K562 (cell line): ENCODE results near the gene CACYBP. TPM values are rescaled to one million over a fixed set of nuclear protein-coding genes. Genes with fewer than 3 reads are reported as not detected.
A peak's percentile ranks its signal among the peaks of the same experiment; 100 is the strongest.

Experiments used
- ATF7 ChIP-seq: fragments of 450-650 bp; IDR thresholded peaks from 2 replicates; pipeline ENCODE4 v1.7.1; 2014; ENCODE audit warnings: mild to moderate bottlenecking, moderate library complexity
- EGR1 ChIP-seq: fragments of 450-650 bp; conservative IDR thresholded peaks from 2 replicates; pipeline ENCODE4 v1.6.1; 2017; ENCODE audit warnings: mild to moderate bottlenecking
- ELF1 ChIP-seq: fragments of 200-800 bp; sonication (Bioruptor generic); IDR thresholded peaks from 2 replicates; pipeline ENCODE4 v1.6.1; 2016; ENCODE audit warnings: missing genetic modification characterization, missing compliant biosample characterization
- FOXM1 ChIP-seq, 2 experiments: fragments of 450-650 bp in 1 of 2; sonication (generic) in 1 of 2; formaldehyde crosslinking in 1 of 2; IDR thresholded peaks; 2 replicates each; pipeline versions ENCODE4 v1.6.1 to v1.9.0; 2017 to 2022; ENCODE audit warnings: low read depth in 2 of 2, mild to moderate bottlenecking in 2 of 2, missing genetic modification reagents in 1 of 2, moderate library complexity in 1 of 2
- GABPA ChIP-seq: fragments of 200-800 bp; sonication (Bioruptor generic); conservative IDR thresholded peaks from 2 replicates; pipeline ENCODE4 v1.6.1; 2016; ENCODE audit warnings: low read depth, missing genetic modification characterization, missing compliant biosample characterization
- GATA2 ChIP-seq: sonication (generic); formaldehyde crosslinking; IDR thresholded peaks from 2 replicates; pipeline ENCODE4 v1.4.0; 2020; ENCODE audit warnings: mild to moderate bottlenecking, missing genetic modification reagents
- MEF2D ChIP-seq: conservative IDR thresholded peaks from 2 replicates; pipeline ENCODE4 v1.6.1; 2016; ENCODE audit warnings: low read depth, missing genetic modification characterization, missing compliant biosample characterization
- STAG1 ChIP-seq: sonication (generic); formaldehyde crosslinking; IDR thresholded peaks from 2 replicates; pipeline ENCODE4 v1.5.0; 2020; ENCODE audit warnings: missing genetic modification reagents, borderline replicate concordance
- STAT5A ChIP-seq: IDR thresholded peaks from 2 replicates; pipeline ENCODE4 v1.6.1; 2012; ENCODE audit warnings: low read length, inconsistent platforms, borderline replicate concordance
- TAF9B ChIP-seq: fragments of 450-650 bp; IDR thresholded peaks from 2 replicates; pipeline ENCODE4 v1.6.1; 2018; ENCODE audit warnings: mild to moderate bottlenecking; ENCODE audit not compliant: partially characterized antibody
- XRCC5 ChIP-seq: fragments of 200-400 bp; formaldehyde crosslinking; IDR thresholded peaks from 2 replicates; pipeline ENCODE4 v1.6.1; 2017; ENCODE audit warnings: low read depth, mild to moderate bottlenecking, low read length
- ZBTB34 ChIP-seq: fragments of 250-450 bp; sonication (Bioruptor Pico); IDR thresholded peaks from 2 replicates; pipeline ENCODE4 v1.8.0; 2021; ENCODE audit warnings: mild to moderate bottlenecking, moderate library complexity
- ZNF12 ChIP-seq: sonication (generic); formaldehyde crosslinking; IDR thresholded peaks from 2 replicates; pipeline ENCODE4 v1.4.0; 2020; ENCODE audit warnings: mild to moderate bottlenecking, missing genetic modification reagents
- ZNF133 ChIP-seq: fragments of 250-450 bp; sonication (Bioruptor Pico); IDR thresholded peaks from 2 replicates; pipeline ENCODE4 v1.4.0; 2020; ENCODE audit warnings: mild to moderate bottlenecking
- ZNF407 ChIP-seq: fragments of 450-650 bp; IDR thresholded peaks from 2 replicates; pipeline ENCODE4 v1.6.1; 2016; ENCODE audit warnings: low read depth
- ZNF695 ChIP-seq: fragments of 450-650 bp; formaldehyde crosslinking; IDR thresholded peaks from 2 replicates; pipeline ENCODE4 v1.4.0; 2020; ENCODE audit warnings: mild to moderate bottlenecking, moderate library complexity
- ZNF764 ChIP-seq: fragments of 250-450 bp; sonication (Bioruptor Pico); IDR thresholded peaks from 2 replicates; pipeline ENCODE4 v1.4.0; 2020; ENCODE audit warnings: low read depth, mild to moderate bottlenecking, moderate library complexity
- polyA plus RNA-seq, 8 experiments: library from polyadenylated mRNA; depleted of rRNA in 4 of 8; stranded (reverse) in 5 of 8; unstranded in 3 of 8; fragments of >200 nt; fragmentation: Nextera tagmentation in 2 of 8; fragmentation: Illumina TruSeq in 1 of 8; extraction: Ambion mirVana in 2 of 8; extraction: Trizol in 1 of 8; gene quantifications; 2 replicates each; pipeline versions ENCODE4 v1.2.1 to v1.2.3, GENCODE V29; 2011 to 2014; ENCODE audit warnings: inconsistent platforms in 1 of 8, missing spikeins in 1 of 8
- total RNA-seq, 7 experiments: library from RNA; depleted of rRNA in 6 of 7; stranded (reverse); fragments of >200 nt in 6 of 7; fragmentation: Illumina TruSeq in 2 of 7; extraction: Trizol in 2 of 7; gene quantifications; 2 replicates each; pipeline versions ENCODE4 v1.2.1 to v1.2.3, GENCODE V29; 2011 to 2021; ENCODE audit warnings: low replicate concordance in 1 of 7
- TF ChIP-seq, protein P1 (sequence below): fragments of 450-650 bp; formaldehyde crosslinking; IDR thresholded peaks from 2 replicates; pipeline ENCODE4 v1.4.0; 2022; ENCODE audit warnings: missing genetic modification characterization

CACYBP gene
- total and polyA plus RNA-seq, 9 of the 15 experiments (the other 6 are each of a cell fraction or from before 2014, with no cell fraction given): 147 to 1,576 (median 488) TPM

GRCh38 chr1:174964261-174964971 lies 35.3 kb upstream of the CACYBP start (continued):
- peak; percentile 45 for TF ChIP-seq GABPA (tag)
- no peak for TF ChIP-seq ZNF12
- TF ChIP-seq, protein P1, sequence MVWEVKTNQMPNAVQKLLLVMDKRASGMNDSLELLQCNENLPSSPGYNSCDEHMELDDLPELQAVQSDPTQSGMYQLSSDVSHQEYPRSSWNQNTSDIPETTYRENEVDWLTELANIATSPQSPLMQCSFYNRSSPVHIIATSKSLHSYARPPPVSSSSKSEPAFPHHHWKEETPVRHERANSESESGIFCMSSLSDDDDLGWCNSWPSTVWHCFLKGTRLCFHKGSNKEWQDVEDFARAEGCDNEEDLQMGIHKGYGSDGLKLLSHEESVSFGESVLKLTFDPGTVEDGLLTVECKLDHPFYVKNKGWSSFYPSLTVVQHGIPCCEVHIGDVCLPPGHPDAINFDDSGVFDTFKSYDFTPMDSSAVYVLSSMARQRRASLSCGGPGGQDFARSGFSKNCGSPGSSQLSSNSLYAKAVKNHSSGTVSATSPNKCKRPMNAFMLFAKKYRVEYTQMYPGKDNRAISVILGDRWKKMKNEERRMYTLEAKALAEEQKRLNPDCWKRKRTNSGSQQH: no peak
- no peak for TF ChIP-seq ZNF764
- TF ChIP-seq ZNF695: no peak
- no peak for TF ChIP-seq XRCC5
- no peak for TF ChIP-seq ZNF133
- no peak for TF ChIP-seq EGR1
- TF ChIP-seq ZNF407: no peak
- TF ChIP-seq MEF2D (tag): no peak; the same call in 1 of the 2 replicates
- TF ChIP-seq ATF7: peak; percentile 53; the same call in 1 of the 2 replicates
- TF ChIP-seq ELF1 (tag): peak; percentile 72
- peak; percentile 48 for TF ChIP-seq STAT5A
- peak; percentile 66 for TF ChIP-seq GATA2 (CRISPR knock-in tag)
- TF ChIP-seq TAF9B: no peak
- no peak for TF ChIP-seq ZBTB34 (CRISPR knock-in tag)
- no peak for TF ChIP-seq STAG1 (CRISPR knock-in tag)
- TF ChIP-seq FOXM1 (IDR thresholded peaks at IDR 0.05; ENCODE audit: low read depth): peak; percentile 41
- no peak for TF ChIP-seq FOXM1 (CRISPR knock-in tag; IDR thresholded peaks at IDR 0.05; ENCODE audit: low read depth)
